K562 (cell line): ENCODE results near the gene TM7SF2. TPM values are rescaled to one million over a fixed set of nuclear protein-coding genes. Genes with fewer than 3 reads are reported as not detected.

Experiments used
- ATAC-seq: fragments of 200-7000 bp; cut with Tn5 transposase; 3 replicates; pipeline ENCODE4 v1.9.1; 2020; ENCODE audit warnings: moderate library complexity
- BruUV-seq: library from RNA; stranded (reverse); fragments of 400-500 nt; replicated peaks from 2 replicates; lab custom pipeline; 2021; lab: Mats Ljungman, UMichigan
- CTCF ChIA-PET: fragments of 300-600 bp; formaldehyde crosslinking; extraction: SDS; loops from one replicate; lab custom pipeline; 2021; ENCODE audit warnings: low intra/inter-chr PET ratio; lab: Yijun Ruan, JAX
- POLR2A ChIA-PET: fragments of 300-600, 350-650 bp; sonication (Branson Sonifier 250); formaldehyde crosslinking; extraction: SDS; loops from one replicate; lab custom pipeline; 2021; ENCODE audit warnings: antibody characterized with exemption, inconsistent platforms; lab: Yijun Ruan, JAX
- DNase-seq, 4 experiments: peaks; one replicate each; pipeline versions ENCODE4 v3.0.0 to v3.0.0-alpha.2; 2011 to 2018; ENCODE audit warnings: low spot score in 3 of 4, mixed read lengths in 3 of 4; ENCODE audit errors: extremely low read depth in 1 of 4
- FAIRE-seq: peaks from 2 replicates; lab custom pipeline; 2011; peaks lifted over from hg19 to GRCh38; lab: Jason Lieb, UNC
- H2AFZ ChIP-seq: 2 replicates; pipeline ENCODE4 v1.6.0; 2011; ENCODE audit warnings: low read depth, low read length, control low read depth, inconsistent platforms
- H3K27ac ChIP-seq: fragments of 200-600 bp; 3 replicates; pipeline ENCODE4 v1.8.0; 2011; ENCODE audit warnings: low read depth, mild to moderate bottlenecking, control low read depth, inconsistent platforms, low read length, moderate library complexity, mixed read lengths; ENCODE audit errors: extremely low read depth
- H3K27me3 ChIP-seq, 2 experiments: fragments of 300-600 bp in 1 of 2; 2 replicates in 1 of 2; 3 replicates in 1 of 2; pipeline versions ENCODE4 v1.6.0 to v1.8.0; 2011; ENCODE audit warnings: inconsistent platforms in 2 of 2, low read length in 2 of 2, mild to moderate bottlenecking in 1 of 2, mixed read lengths in 1 of 2, moderate library complexity in 1 of 2; ENCODE audit not compliant: control insufficient read depth in 2 of 2, insufficient read depth in 2 of 2
- H3K36me3 ChIP-seq: fragments of 300-600 bp; 3 replicates; pipeline ENCODE4 v1.8.0; 2011; ENCODE audit warnings: mild to moderate bottlenecking, low read length, inconsistent platforms; ENCODE audit not compliant: control insufficient read depth, insufficient read depth
- H3K4me1 ChIP-seq, 2 experiments: fragments of 200-600 bp in 1 of 2; replicated peaks in 1 of 2; 2 replicates in 1 of 2; 3 replicates in 1 of 2; pipeline versions ENCODE4 v1.5.1 to v1.8.0; 2011; ENCODE audit warnings: inconsistent platforms in 2 of 2, low read length in 2 of 2, mild to moderate bottlenecking in 1 of 2, mixed read lengths in 1 of 2, moderate library complexity in 1 of 2; ENCODE audit not compliant: control insufficient read depth in 2 of 2, insufficient read depth in 2 of 2
- H3K4me2 ChIP-seq: 2 replicates; pipeline ENCODE4 v1.6.1; 2011; ENCODE audit warnings: low read length, control low read depth, inconsistent platforms, mixed read lengths; ENCODE audit not compliant: insufficient read depth
- H3K4me3 ChIP-seq: fragments of 200-600 bp; sonication (generic), shearing (Covaris generic); 2 replicates; pipeline ENCODE4 v1.5.1; 2016; ENCODE audit warnings: control low read depth, inconsistent platforms
- H3K79me2 ChIP-seq: fragments of 200-600 bp; 3 replicates; pipeline ENCODE4 v1.8.0; 2011; ENCODE audit warnings: low read length, inconsistent platforms; ENCODE audit not compliant: control insufficient read depth, insufficient read depth
- H3K9ac ChIP-seq, 2 experiments: 2 replicates each; pipeline versions ENCODE4 v1.6.0 to v1.6.1; 2011; ENCODE audit warnings: low read depth in 2 of 2, low read length in 2 of 2, control low read depth in 1 of 2, inconsistent platforms in 1 of 2, mild to moderate bottlenecking in 1 of 2, mixed read lengths in 1 of 2; ENCODE audit not compliant: insufficient read depth in 1 of 2
- H3K9me1 ChIP-seq: one replicate; pipeline ENCODE4 v1.6.0; 2011; ENCODE audit warnings: inconsistent platforms, mild to moderate bottlenecking, low read length, moderate library complexity; ENCODE audit not compliant: control insufficient read depth, insufficient read depth
- H3K9me3 ChIP-seq: replicated peaks from 2 replicates; pipeline ENCODE4 v1.5.1; 2011; ENCODE audit warnings: low read depth, low read length, inconsistent platforms; ENCODE audit not compliant: control insufficient read depth, insufficient read depth
- H4K20me1 ChIP-seq: replicated peaks from 2 replicates; pipeline ENCODE4 v1.6.1; 2011; ENCODE audit warnings: low read length, inconsistent platforms, mixed read lengths; ENCODE audit not compliant: control insufficient read depth, insufficient read depth
- CCNT2 ChIP-seq: IDR thresholded peaks from 2 replicates; pipeline ENCODE4 v1.6.1; 2011; ENCODE audit warnings: borderline replicate concordance, low read depth, mild to moderate bottlenecking, moderate library complexity, mixed read lengths, low read length; ENCODE audit not compliant: insufficient read length; ENCODE audit errors: extremely low read depth
- POLR2A ChIP-seq: fragments of 450-650 bp; conservative IDR thresholded peaks from 2 replicates; pipeline ENCODE4 v1.6.1; 2016
- POLR2AphosphoS2 ChIP-seq: IDR thresholded peaks from 2 replicates; pipeline ENCODE4 v1.6.1; 2012; ENCODE audit warnings: low read length, improper control_type of control experiment
- POLR2AphosphoS5 ChIP-seq: IDR thresholded peaks from 2 replicates; pipeline ENCODE4 v1.6.1; 2011; ENCODE audit warnings: mild to moderate bottlenecking, low read depth, low read length, moderate library complexity; ENCODE audit not compliant: control insufficient read depth, insufficient read depth
- POLR2B ChIP-seq: fragments of 450-650 bp; IDR thresholded peaks from 2 replicates; pipeline ENCODE4 v1.6.1; 2018; ENCODE audit warnings: low read depth; ENCODE audit not compliant: partially characterized antibody
- PTTG1 ChIP-seq: fragments of 450-650 bp; IDR thresholded peaks from 2 replicates; pipeline ENCODE4 v1.6.1; 2016; ENCODE audit warnings: low read depth, mild to moderate bottlenecking, missing genetic modification characterization, missing compliant biosample characterization
- SMC3 ChIP-seq: conservative IDR thresholded peaks from 2 replicates; pipeline ENCODE4 v1.6.1; 2011; ENCODE audit warnings: low read depth, low read length, improper control_type of control experiment; ENCODE audit not compliant: insufficient read depth
- SPI1 ChIP-seq: IDR thresholded peaks from 2 replicates; pipeline ENCODE4 v1.6.1; 2011; ENCODE audit warnings: low read depth, low read length, control low read depth, borderline replicate concordance
- SUPT5H ChIP-seq: fragments of 450-650 bp; IDR thresholded peaks from 2 replicates; pipeline ENCODE4 v1.6.1; 2016
- TRIM28 ChIP-seq: fragments of 450-650 bp; IDR thresholded peaks from 2 replicates; pipeline ENCODE4 v1.6.1; 2017
- ZNF75A ChIP-seq: fragments of 450-650 bp; formaldehyde crosslinking; IDR thresholded peaks from 2 replicates; pipeline ENCODE4 v1.4.0; 2020; ENCODE audit warnings: mild to moderate bottlenecking
- WGBS: fragments of 100-300 bp; shearing (Covaris generic); methylation state at CpG from one replicate; pipeline ENCODE4 v1.1.6; 2016; ENCODE audit warnings: low coverage, mixed read lengths; ENCODE audit not compliant: insufficient coverage; ENCODE audit errors: missing lambda C conversion rate; 5-methylcytosine and 5-hydroxymethylcytosine counted together
- in situ Hi-C: fragments of 300-500 bp; cut with MboI; formaldehyde crosslinking; loops from 4 replicates; pipeline ENCODE4 v1.15.0; 2018; ENCODE audit warnings: inconsistent platforms, mixed read lengths
- intact Hi-C: fragments of 100-400 bp; cut with micrococcal nuclease; formaldehyde crosslinking; loops from 2 replicates; pipeline ENCODE4 v1.14.2; 2022
- polyA plus RNA-seq, 8 experiments: library from polyadenylated mRNA; depleted of rRNA in 4 of 8; stranded (reverse) in 5 of 8; unstranded in 3 of 8; fragments of >200 nt; fragmentation: Nextera tagmentation in 2 of 8; fragmentation: Illumina TruSeq in 1 of 8; extraction: Ambion mirVana in 2 of 8; extraction: Trizol in 1 of 8; gene quantifications; 2 replicates each; pipeline versions ENCODE4 v1.2.1 to v1.2.3, GENCODE V29; 2011 to 2014; ENCODE audit warnings: inconsistent platforms in 1 of 8, missing spikeins in 1 of 8
- total RNA-seq, 7 experiments: library from RNA; depleted of rRNA in 6 of 7; stranded (reverse); fragments of >200 nt in 6 of 7; fragmentation: Illumina TruSeq in 2 of 7; extraction: Trizol in 2 of 7; gene quantifications; 2 replicates each; pipeline versions ENCODE4 v1.2.1 to v1.2.3, GENCODE V29; 2011 to 2021; ENCODE audit warnings: low replicate concordance in 1 of 7
- TF ChIP-seq, protein P1 (sequence below): fragments of 450-650 bp; IDR thresholded peaks from 2 replicates; pipeline ENCODE4 v1.7.1; 2018; ENCODE audit warnings: mild to moderate bottlenecking, low read depth; ENCODE audit not compliant: partially characterized antibody
- TF ChIP-seq, protein P2 (sequence below): fragments of 250-450 bp; sonication (Bioruptor Pico); IDR thresholded peaks from 2 replicates; pipeline ENCODE4 v1.5.0; 2021

Gene TM7SF2
- total and polyA plus RNA-seq, 9 of the 15 experiments (the other 6 are each of a cell fraction or from before 2014, with no cell fraction given) = 1.2 to 22.0 (median 14.3) TPM

- Histone ChIP-seq H3K4me1 (peaks cover 4 to 27% of the 10 kb centered on the region in 2 experiments; a peak in 4 of 5 replicates), H3K79me2 (peaks cover 42% of the 10 kb centered on the region), H3K27me3 (no peaks in the 10 kb centered on the region), H2AFZ (no peak overlapping the region), H3K4me2 (no peak overlapping the region), H3K9ac (0 out of 4 replicates have a peak overlapping the region, but pooled peaks of 1 of the 2 experiments have one; percentile 21), H3K9me3 (no peaks in the 10 kb centered on the region), H3K4me3 (no peak overlapping the region), H3K36me3 (peaks cover 85% of the 10 kb centered on the region), H3K27ac (no peak overlapping the region), H4K20me1 (peaks cover 7% of the 10 kb centered on the region; the same call in 1 of the 2 replicates), H3K9me1 (no peaks in the 10 kb centered on the region)
- ATAC-seq (peak; percentile 26), FAIRE-seq (no peak), DNase-seq (peak in 1 of 4 experiments; percentile 18)
- TF ChIP-seq SMC3 = no peak
- peak; percentile 23 for TF ChIP-seq POLR2B
- no peak for TF ChIP-seq ZNF75A (CRISPR knock-in tag)
- TF ChIP-seq PTTG1 = no peak
- peak; percentile 28; the same call in 1 of the 2 replicates for TF ChIP-seq SUPT5H
- TF ChIP-seq, protein P1, sequence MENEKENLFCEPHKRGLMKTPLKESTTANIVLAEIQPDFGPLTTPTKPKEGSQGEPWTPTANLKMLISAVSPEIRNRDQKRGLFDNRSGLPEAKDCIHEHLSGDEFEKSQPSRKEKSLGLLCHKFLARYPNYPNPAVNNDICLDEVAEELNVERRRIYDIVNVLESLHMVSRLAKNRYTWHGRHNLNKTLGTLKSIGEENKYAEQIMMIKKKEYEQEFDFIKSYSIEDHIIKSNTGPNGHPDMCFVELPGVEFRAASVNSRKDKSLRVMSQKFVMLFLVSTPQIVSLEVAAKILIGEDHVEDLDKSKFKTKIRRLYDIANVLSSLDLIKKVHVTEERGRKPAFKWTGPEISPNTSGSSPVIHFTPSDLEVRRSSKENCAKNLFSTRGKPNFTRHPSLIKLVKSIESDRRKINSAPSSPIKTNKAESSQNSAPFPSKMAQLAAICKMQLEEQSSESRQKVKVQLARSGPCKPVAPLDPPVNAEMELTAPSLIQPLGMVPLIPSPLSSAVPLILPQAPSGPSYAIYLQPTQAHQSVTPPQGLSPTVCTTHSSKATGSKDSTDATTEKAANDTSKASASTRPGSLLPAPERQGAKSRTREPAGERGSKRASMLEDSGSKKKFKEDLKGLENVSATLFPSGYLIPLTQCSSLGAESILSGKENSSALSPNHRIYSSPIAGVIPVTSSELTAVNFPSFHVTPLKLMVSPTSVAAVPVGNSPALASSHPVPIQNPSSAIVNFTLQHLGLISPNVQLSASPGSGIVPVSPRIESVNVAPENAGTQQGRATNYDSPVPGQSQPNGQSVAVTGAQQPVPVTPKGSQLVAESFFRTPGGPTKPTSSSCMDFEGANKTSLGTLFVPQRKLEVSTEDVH = peak; percentile 16
- TF ChIP-seq POLR2A = peak; percentile 59
- no peak for TF ChIP-seq TRIM28
- TF ChIP-seq POLR2AphosphoS5 = peak; percentile 43; the same call in 1 of the 2 replicates
- 0 out of 2 replicates have a peak, but pooled peaks have one; percentile 10 for TF ChIP-seq SPI1
- peak; percentile 68; the same call in 1 of the 2 replicates for TF ChIP-seq POLR2AphosphoS2
- TF ChIP-seq, protein P2, sequence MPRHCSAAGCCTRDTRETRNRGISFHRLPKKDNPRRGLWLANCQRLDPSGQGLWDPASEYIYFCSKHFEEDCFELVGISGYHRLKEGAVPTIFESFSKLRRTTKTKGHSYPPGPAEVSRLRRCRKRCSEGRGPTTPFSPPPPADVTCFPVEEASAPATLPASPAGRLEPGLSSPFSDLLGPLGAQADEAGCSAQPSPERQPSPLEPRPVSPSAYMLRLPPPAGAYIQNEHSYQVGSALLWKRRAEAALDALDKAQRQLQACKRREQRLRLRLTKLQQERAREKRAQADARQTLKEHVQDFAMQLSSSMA (CRISPR knock-in tag) = no peak
- no peak for TF ChIP-seq CCNT2
- WGBS = 84% methylated on average over 8 of the region's 12 CpGs
- POLR2A ChIA-PET = interaction anchor here (0.6 to 4.2 kb wide), 8 partner anchors 9 to 372 kb away, joined by 3 to 20 read pairs (median 4); partner anchors contain the start of genes MALAT1, SPDYC and TM7SF2
- BruUV-seq = no TSS peak
- in situ Hi-C loops = no loop called here
- intact Hi-C loops = no loop called here
- CTCF ChIA-PET = no interaction called here
Measured at GRCh38 chr11:65127473-65128181, 16.0 kb downstream of the TM7SF2 start.
